Umbilical cord (tissue), 2 donors: ENCODE data around the gene ACTN4. TPM values are rescaled to one million over a fixed set of nuclear protein-coding genes. Genes with fewer than 3 reads are reported as not detected.

Experiments
- DNase-seq: peaks from one replicate; pipeline ENCODE4 v3.0.0-alpha.2; 2015; ENCODE audit warnings: low spot score
- total RNA-seq: library from RNA; depleted of rRNA; stranded (reverse); fragments of >200 nt; gene quantifications from one replicate; pipeline ENCODE4 v1.2.3, GENCODE V29; 2014; ENCODE audit warnings: low replicate concordance; ENCODE audit not compliant: insufficient read depth

ACTN4 gene
- total RNA-seq, 1 donor from 2014 or later = 354 TPM

DNA sequence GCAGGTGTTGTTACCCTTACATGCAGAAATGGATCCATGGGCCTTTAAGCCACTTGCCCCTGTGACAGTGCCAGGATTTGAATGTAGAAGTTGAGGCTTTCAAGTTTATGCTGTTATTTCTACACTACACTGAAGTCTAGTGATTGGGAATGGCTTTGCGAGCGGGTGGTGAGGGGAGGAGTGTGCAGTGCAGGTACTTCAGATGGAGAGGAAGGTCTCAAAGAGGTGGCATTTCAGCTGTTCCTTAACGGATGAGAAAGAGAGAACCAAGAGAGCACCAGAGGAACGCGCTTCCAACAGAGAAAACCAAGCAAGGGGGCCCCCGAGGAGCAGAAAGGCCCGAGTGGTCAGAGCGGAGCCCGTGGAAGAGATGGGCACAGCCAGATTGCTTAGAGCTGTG is 13.3 kb downstream of the ACTN4 start:
- no peak for DNase-seq

DNA sequence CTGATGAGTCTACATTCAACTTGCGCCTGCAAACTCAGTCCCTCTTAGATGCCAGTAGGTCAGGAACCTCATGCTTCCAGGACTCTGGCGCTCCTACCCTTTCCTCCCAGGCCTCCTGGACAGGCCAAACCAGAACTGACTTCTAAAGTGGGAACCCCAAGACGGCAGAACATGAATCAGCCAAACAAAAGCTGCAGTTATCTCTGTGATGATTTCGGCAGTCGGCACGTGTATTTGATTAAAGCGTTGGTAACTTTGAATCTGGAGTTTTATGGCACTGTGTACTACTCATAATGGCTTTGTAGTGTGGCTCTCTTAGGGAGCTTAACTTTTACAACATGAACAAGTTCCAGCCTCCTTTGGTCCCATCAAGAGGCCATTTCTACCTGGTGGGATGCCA is 13.7 kb downstream of the ACTN4 start:
- DNase-seq = no peak

DNA sequence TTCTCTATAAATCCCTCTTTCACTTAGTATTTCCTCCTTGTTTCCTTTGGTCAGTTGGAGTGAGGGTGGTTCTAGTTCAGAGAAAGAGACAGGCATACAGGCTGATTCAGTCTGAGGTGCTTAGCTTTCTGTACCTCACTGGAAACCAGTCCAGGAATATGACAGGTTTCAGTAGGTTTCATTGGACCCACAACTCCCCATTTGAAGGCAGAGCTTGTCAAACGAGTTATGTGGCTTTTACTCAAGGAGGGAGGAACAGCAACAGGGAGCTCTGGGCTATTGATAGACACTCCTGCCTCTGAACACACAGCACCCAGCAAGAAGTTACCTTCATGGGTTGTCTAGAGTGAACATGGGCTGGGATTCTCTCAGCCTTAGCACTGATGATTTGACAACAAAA is 14.5 kb downstream of the ACTN4 start:
- DNase-seq = peak; percentile 73

DNA sequence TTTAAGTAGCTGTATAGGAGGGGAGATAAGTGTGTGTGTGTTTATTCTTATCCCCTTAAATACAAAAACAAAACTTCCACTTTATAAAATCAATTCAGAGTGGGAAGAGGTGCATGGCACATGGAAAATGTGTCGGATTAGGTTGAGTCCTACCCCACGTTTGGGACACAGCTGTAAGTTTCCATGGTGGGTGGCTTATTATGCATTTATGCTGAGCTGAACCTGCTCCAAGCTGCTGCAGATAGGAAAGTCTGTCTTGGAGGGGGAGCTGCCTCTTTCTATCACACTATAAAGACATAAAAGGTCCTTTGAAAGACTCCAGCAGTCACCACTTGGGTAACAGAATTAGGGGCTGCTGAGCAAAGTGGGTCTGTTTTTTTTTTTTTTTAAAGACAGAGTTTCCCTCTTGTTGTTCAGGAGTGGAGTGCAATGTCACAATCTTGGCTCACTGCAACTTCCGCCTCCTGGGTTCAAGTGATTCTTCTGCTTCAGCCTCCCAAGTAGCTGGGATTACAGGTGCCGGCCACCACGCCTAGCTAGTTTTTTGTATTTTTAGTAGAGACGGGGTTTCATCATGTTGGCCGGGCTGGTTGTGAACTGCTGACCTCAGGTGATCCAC is 15.2 kb downstream of the ACTN4 start:
- no peak for DNase-seq

DNA sequence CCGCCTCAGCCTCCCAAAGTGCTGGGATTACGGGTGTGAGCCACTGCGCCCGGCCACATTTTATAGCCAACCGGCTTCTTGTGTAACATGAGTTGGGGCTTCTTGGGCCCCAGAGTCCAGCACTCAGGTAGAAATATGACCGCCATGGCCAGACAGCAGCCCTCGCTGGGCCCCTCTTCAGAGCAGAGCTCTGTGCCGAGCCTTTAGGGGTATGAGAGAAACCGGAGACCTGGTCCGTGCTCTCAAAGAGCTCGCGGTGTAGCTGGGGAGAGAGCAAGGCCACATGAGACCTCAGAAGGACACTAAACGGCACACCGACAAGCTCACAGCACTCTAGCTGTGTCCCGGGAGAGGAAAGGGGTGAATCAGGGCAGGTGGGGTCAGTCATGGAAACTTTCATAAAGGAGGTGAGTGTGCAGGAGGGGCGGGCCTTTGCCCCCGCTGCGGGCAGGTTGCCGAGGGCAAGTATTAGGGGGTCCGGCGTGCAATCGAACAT is 15.8 kb downstream of the ACTN4 start:
- DNase-seq = no peak

DNA sequence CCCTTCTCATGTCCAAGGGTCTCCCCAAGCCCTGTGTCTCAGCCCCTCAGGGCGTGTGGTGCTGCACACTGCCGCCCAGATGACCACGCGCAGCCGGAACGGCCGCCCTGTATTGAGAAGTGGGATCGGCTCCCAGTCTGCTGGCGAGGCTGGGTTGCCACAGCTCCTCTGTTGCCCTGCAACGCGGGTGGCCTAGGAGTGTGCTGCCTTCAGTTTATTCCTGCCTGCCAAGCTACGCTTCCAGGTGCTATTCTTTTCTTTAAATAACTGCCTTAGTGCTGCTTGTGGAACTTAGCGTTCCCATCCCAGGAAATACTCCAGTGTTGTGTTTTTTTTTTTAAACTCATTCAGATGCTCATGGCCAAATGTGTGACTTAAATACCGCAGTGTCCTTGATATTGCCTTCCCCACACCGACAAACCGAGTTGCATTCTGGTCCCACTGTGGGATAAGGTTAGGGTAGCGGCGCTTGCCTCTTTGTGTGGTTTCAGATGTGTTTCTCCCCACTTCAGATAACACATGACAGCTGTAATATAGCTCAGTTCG is 16.6 kb downstream of the ACTN4 start:
- no peak for DNase-seq

DNA sequence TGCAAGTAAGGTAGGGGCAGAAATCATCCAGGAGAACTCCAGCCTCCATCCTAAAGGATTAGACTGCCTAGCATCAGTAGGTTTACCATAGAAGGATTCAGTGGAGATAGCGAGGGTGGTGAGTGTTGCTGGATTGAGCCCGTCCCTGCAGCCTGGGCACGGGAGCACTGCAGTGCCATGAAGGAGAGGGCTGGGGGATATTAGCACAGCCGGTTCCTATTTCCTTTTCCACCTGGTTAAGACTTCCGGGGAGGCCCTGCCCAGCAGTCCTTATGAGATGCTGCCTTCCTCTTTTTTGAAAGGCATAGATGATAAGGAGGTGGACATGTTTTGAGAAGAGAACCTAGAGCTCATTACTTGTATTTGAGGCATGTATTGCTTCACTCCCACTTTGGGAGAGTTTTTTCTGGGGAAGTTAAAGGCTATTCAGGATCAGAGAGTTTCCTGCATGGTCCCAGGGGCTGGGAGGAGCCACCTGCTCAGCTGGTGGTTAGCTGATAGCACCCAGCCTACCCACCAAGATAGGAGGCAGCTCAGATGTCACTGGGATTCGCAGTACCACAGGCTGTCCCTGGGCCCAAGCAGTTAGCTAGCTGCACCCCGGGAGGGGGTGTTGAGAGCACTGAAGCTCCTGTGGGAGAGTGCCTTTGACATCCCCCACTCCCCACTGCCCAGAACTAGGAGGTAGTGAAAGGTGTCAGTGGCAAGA is 17.2 kb downstream of the ACTN4 start:
- no peak for DNase-seq

DNA sequence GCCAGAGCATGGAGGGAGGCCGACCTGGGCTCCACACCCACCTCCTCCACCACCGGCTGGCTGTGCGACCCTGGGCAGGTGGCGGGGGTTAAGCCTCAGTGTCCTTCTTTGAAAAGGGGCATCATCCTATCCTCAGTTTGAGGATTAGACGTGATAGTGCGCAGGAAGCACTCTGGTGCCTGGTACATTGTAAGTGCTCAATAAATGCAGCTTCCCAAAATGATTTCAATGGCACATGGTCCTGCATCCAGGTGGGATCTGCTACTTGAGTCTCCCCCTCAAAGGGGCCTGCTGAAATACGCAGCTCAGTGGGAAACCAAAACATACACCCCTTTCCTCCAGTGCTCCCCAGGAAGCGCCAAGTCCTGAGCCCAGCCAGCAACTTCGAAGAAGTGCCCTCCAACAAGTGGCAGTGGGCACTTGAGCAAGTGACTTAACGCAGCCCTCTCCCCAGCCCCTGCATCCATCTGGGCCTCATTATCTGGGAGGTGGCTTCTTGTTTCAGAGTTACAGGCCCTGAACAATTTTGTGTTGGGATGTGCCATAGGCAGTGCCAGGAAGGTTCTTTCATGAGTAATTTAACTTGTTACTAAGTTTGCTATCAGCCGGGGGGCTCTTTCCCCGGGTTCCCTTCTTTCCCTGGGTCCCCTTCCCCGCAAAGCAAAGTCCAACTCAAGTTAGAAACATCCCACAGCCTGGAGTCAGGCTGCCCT is 17.9 kb downstream of the ACTN4 start:
- DNase-seq = no peak

DNA sequence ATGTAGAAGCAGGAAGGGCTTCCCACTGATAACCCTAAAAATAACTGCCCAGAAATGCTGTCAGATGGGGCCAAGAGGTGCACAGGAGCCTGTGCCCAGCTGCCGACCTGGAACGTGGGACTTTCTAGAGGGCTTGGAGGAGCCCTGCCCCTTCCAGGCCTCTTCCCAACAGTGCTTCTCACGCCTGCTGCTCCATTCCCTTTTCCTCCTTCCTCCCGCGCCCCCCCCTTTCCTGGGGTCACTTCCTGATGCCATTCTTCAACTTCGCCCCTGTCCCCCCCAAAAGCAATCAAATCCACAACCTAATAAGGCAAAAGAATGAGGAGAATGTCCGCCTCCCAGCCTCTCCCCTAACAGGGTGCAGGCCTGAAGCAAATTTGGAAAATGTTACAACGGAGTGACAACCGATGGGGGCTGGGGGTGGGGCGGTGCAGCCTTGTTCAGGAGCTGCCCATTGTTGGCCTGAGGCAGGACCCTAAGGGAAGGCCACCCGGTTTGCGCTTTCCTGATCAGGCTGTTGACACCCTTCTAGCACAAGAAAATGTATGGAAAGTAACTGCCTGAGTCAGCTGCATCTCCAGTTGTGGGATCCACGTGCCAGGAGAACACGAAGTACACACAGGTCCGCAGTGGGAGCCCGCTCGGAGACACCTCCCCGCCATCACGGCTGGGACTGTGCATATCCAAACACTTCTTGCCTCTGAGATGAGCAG is 18.7 kb downstream of the ACTN4 start:
- DNase-seq = peak; percentile 84

DNA sequence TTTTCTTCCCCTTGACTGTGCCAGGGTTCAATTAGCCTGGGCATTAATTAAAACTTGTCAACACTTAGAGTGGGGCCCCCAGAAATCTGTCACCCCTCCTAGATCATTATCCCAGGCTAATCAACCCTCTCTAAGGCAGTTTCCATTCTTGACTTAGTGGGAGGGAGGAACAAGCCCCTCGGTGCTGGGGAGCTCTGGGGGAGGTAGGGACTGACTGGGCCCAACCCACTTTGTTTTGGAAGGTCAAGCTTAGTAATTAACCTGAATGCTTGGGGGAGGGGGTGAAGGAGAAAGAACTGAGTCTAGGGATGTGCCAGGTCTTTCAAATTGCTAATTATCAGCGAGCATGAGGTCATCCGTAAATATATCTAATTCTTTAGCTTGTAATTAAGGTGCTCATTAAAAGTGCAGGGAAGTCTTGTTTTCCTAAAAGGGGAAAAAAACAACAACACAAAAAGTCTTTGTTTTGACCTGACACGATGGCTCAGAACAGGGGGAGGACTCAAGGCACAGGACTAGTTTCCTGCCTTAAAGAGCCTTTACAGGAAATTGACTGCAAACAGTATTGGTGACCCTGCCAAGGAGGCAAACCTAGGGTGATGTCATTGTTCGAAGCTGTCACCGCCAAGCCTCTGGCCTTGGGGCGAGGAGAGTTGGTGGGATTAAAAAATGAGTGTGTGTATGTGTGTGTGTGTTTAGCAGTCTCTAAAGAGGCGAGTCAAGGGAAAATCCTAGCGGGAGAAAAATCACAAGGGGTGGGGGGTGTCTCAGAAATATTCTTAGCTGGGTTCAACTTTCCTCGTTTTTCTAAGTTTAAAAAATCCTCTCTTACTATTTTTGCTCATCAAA is 19.4 kb downstream of the ACTN4 start:
- DNase-seq = peak; percentile 86

DNA sequence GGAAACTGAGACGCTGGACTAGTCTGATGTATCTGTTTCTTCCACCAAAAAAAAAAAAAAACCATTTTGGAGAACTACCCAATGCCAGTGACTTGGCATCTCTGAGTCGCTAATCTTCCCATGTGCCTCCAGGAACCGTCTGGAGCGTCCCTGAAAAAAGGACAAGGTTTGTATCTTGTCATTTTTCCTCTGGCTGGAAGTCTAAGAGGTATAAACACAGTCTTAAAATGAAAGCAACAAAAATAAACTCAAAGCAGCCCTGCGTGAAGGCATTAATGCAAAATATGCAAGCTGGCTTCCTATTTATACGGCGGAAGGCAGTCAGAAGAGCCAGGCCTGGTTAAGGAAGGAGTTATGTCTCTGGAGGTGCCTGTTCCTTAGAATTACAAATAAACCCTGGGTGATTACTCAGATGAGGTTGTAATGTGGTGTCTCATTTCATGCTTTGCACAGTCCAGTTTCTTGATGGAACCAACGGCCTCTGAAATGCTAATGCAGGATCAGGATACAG is 20.3 kb downstream of the ACTN4 start:
- peak; percentile 78 for DNase-seq

DNA sequence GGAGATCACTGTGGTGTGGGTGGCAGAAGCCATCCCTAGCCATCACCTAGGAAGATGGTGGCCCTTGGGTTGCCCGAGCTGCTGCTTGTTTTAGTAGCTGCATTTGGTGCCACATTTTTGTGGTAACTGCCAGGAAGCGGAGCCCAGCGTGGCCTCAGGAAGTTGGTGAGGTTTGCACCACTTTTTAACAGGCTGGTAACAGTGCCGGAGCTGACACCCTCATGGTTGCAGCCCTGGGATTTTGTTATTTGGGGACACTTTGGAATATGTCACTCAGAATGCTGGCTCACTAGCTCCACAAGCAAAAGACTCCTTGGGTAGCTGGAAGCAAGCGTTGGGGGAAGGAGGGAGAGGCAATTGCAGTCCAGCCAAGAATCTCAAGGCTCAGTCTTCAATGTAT is 22.1 kb downstream of the ACTN4 start:
- DNase-seq = no peak

DNA sequence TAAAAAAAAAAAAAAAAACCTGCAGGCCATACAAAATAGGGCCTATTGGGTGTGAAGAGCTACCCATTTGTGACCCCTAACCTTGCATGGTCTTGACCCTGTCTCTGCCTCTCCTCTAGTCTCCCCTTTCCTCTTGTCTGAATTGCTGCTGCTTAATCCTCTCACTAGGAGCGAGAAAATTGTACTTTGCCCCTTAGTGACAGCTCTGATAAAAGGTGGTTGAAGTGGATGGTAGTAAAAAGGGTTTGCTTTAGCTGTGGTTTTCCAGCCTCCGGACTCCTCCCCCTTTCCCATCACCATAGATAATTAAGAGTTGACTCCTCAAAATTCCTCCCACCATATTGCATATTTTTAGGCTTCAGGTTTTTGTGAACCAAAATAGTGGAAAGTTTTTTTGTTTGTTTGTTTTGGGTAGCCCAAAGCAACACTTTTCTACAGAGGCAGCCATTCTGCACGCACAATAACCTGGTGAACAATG is 23.5 kb downstream of the ACTN4 start:
- no peak for DNase-seq

DNA sequence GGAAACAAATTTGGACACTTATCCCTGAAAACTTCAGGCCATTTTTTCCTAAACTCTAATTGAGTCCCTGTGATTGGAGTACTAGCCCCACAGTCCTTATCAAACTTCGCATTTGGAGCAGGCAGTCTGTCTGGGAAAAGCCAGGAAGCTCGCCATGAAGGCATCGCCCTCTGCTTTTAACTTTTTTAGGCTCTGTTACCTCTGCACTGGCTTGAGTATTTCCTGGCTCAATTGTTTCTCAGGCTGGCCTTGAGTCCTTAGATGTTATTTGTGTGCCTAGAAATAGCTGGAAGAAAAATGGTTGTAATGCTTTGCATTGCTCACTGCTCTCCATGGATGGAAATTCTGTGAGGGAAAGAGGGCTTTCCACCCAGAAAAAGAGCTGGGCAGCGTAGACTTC is 24.2 kb downstream of the ACTN4 start:
- DNase-seq = no peak

DNA sequence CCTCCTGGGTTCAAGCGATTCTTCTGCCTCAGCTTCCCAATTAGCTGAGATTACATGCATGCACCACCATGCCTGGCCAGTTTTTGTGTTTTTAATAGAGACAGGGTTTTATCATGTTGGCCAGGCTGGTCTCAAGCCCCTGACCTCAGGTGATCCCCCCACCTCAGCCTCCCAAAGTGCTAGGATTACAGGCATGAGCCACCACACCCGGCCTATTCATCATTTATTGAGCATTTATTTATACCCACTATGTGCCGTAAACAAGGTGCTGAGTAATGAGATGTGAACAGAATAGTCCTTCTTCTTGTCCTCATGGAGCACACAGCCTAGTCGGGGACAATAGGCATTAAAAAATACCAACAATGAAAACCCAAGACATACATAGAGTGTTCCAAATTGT is 25.6 kb downstream of the ACTN4 start:
- no peak for DNase-seq

DNA sequence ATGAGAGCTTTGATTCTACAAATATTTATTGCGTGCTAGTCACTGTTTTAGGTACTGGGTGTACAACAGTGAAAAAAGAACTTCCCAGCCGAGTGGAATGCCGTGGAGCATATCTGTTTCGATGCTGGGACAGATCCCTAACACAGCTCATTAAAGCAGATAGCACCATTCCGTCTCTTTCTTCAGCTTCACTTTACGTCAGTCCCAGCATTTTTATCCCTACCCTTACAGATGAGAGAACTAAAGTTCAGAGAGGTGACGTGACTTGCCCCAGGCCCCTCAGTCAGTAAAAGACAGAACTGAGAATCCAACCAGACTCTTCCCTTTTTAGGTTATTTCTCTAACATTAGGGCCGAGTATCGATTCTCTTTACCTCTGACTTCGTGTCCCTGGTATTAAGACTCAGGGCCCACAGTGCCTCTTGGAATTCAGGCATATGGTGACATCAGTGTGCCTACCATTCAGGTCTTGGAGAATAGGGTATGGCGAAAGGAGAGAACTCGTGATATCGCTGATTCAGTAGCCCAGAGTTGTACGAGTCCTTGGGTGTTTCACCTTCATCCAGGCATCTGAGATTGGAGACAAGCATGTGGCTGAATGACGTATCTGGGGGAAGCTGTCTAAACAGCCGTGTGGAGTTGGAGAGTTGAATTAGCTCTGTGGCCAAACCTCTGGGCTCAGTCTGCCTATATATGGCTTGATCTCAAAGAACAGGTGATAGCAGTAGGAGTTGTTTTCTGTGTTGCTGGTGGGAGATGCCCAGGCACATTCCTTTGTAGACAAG is 27.1 kb downstream of the ACTN4 start:
- peak; percentile 82 for DNase-seq

DNA sequence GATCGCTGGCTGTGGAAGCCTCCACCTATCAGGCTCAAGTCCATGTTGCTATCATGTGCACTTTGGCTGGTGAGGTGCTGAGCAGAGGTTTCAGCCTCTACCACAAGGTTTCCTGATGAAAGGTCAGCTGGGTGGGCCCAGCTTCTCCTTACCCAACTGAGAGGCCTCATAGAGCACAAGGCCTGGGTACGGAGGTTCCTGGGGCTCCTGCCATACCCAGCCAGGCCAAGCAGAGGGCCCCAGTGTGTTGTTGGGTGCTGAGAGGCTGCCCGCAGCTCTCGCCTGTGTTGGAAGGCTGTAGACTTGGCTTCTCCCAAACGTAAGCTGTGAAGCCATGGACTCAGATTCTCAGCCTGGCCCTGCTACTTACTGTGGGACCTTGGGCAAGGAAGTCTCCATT is 28.2 kb downstream of the ACTN4 start:
- no peak for DNase-seq

DNA sequence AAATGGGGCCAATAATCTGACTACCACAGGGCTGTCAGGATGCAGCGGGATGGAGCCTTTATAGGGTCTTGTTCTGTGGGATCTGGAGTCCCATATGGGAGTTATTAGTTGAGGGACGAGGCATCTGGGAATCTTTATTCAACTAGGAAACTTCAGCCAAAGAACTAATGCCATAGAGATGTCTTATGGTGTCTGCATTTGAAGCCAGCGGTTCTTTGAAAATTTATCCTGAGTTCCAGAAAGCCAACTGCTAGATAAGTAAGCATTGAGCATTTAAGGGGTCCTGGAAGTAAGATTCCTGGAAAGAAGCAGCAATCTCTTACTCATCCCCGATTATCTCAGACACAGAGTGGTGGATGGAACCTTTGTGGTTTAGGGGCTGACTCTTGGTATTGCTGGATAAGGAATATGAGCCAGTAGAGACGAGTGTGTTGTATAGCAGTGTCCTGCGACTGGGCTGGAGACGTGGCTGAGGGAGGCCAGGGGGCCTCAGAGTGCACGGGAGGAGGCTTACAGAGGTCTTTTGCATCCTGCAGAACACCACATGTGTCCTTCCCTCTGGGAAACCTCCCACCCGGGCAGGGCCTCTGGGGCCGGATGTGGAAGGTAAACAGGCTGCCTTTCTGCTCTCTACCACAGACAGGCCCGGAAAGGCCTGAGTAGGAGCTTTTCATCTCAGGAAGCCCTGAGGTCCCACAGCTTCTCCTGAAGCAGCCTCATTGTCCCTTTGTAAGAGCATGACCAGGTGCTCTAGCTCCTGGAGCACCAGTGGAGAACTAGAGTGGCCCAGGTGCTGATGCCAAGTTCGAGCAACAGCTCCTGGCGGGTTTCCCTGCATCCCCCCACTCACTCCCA is 28.8 kb downstream of the ACTN4 start:
- peak; percentile 97 for DNase-seq
